ENCODE data around the gene RCE1.
A peak's percentile ranks its signal among the peaks of the same experiment; 100 is the strongest.

RCE1 gene

DNA sequence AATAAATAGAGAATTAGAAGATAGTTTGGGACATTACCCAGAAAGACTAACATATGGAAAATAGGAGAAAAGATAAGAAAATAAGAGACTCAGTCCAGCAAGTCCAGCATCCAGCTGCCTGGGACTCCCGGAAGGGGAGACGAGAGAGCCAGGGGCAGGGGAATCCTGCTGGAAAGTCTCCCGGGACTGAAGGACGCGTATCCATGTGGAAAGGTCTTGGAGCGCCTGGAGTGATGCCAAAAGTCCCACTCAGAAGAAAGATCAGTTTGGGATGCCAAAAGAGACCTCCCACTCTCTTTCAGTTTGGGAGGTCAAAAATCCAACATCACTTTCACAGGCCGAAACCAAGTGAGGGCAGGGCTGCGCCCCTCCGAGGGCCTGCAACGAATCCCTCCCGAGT lies 44.3 kb downstream of the RCE1 start:
- no peak for DNase-seq (ENCODE audit: low read depth)

GRCh38 chr11:66888282-66888681 lies 45.0 kb downstream of the RCE1 start:
- no peak for DNase-seq (ENCODE audit: low read depth)

GRCh38 chr11:66889960-66890359 lies 46.7 kb downstream of the RCE1 start:
- DNase-seq (ENCODE audit: low read depth) = no peak

DNA sequence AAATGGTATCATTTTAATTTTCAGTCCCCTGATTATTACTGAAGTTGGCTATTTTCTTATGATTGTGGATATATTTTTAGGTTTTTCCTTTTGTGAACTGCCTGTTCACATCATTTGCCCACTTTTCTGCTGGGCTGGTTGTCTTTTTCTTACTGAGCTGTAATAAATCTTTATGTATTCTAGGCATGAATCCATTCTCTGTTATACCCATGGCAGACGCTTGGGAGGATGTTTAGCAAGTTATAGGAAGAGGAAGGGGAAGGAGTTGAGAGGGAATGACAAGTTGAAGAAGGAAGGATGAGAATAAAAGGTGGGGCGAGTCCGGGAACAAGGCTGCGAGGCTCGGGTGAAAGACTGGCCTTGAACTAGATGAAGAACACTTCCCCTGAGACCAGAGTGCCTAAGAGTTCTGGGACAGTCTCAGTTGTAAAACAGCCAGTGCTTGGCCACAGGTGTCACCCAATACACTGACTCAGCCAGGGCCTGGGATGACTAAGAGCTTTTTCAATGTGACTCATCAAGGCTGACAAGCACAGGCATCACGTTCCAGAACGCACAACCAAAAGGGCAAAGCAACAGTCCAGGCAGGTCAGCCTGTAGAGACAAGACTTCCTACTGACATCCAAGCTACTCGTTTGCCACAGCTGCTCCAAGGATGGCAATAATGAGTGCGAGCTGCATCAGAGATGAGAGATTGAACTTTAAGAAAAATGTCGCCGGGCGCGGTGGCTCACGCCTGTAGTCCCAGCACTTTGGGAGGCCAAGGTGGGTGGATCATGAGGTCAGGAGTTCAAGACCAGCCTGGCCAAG lies 48.8 kb downstream of the RCE1 start:
- peak; percentile 23 for DNase-seq (ENCODE audit: low read depth)

DNA sequence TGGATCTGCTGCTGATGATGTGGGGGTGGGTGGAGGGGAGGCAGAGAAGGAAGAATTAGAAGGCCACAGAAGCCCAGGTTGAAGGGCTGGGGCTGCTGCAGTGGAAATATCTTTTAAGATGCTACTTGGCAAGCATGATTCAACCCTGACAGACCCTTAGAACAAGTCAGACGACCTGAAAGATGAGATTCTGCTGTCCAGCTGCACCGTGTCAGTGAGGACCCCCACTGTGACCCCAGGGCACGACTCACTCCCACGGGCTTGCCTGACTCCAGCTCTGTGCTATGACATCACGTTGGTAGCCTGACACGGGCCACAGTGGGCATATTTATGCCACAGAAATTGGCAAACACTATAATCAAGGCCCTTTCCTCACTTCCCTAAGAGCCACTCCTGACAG lies 49.7 kb downstream of the RCE1 start:
- DNase-seq (ENCODE audit: low read depth) = no peak

DNA sequence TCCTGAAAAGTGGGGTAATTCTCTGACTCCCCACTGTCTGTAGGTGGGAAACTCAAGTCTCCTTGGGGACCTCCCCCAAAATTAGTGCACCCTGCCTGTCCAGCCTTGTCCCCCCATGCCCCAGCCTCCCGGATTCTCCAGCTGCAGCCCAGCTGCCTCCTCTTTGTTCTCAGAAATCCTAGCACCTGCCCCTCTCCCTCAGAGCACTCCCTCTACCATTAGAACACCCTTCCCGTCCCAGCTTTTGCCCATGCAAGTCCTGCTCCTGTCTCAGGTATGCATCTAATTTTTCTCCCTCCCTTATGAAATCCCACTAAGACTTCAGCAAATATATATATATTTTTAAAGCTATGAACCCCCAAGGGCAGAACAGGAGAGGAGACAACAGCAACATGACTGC lies 50.9 kb downstream of the RCE1 start:
- no peak for DNase-seq (ENCODE audit: low read depth)

Data from activated T-helper 9 cell treated with anti-CD3 and anti-CD28 coated beads, Interleukin-2, amount 50 U/mL, for 16 hours (primary cell).